Stomach (tissue), 4 donors: ENCODE results near the gene RP9.

ENCODE experiments used
- EP300 ChIP-seq: sonication (generic); formaldehyde crosslinking; IDR thresholded peaks from one replicate; pipeline ENCODE4 v1.6.1; 2017; ENCODE audit warnings: antibody characterized with exemption
- POLR2A ChIP-seq, 4 donors: fragments of 450-650 bp; IDR thresholded peaks; one replicate each; pipeline ENCODE4 v1.6.1; 2016; ENCODE audit warnings: antibody characterized with exemption in 4 of 4, control low read depth in 2 of 4, mild to moderate bottlenecking in 1 of 4, moderate library complexity in 1 of 4
- POLR2AphosphoS5 ChIP-seq, 3 donors: sonication (generic); formaldehyde crosslinking; IDR thresholded peaks; one replicate each; pipeline ENCODE4 v1.6.1; 2016; ENCODE audit warnings: antibody characterized with exemption in 3 of 3
- TF ChIP-seq, protein P1 (sequence below), 7 experiments: fragments of 450-650 bp in 4 of 7; fragments of 200-600 bp in 3 of 7; sonication (generic) in 3 of 7; IDR thresholded peaks; one replicate each; pipeline ENCODE4 v1.5.1; 2016 to 2019; ENCODE audit warnings: antibody characterized with exemption in 7 of 7, control low read depth in 2 of 7, mild to moderate bottlenecking in 1 of 7

DNA sequence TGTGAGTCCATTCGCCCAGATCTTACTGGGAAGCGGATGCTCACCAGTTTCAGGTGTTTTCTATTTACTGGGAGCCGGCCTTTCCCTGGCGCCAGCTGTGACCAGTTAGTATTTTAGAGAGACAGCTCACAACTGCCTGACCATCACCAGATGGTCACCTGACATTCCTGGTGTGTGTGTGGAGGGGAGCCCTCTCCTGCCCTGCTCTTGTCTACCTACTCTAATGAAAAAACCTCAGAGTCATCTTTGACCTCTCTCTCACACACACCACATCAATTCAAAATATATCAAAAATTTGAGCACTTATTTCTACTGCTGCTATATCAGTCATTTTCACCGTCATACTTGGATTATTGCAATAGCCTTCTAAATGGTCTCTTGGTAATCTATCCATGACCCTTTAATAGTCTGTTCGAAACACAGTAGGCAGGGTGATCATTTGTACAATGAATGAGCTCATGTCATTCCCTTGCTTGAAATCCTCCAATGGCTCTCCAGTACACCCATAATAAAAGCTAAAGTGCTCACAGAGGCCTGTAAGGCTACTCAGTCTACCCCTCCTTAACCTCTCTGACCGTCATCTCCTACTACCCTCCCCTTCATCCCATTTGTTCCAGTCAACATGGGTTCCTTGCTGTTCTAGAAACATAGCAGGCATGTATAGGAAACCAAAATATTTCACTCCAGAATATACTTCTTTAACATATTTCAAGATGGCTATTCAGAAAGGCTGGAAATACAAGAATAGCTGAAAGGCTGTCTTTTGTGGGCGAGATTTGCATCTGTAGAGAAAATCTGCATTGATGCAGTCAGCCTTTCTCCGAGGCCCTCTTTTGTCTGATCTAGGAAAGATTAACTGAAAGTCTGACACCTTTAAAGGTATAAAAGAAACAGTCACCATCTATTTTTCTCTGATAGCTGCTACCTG lies 29.2 kb downstream of the RP9 start:
- TF ChIP-seq, protein P1, sequence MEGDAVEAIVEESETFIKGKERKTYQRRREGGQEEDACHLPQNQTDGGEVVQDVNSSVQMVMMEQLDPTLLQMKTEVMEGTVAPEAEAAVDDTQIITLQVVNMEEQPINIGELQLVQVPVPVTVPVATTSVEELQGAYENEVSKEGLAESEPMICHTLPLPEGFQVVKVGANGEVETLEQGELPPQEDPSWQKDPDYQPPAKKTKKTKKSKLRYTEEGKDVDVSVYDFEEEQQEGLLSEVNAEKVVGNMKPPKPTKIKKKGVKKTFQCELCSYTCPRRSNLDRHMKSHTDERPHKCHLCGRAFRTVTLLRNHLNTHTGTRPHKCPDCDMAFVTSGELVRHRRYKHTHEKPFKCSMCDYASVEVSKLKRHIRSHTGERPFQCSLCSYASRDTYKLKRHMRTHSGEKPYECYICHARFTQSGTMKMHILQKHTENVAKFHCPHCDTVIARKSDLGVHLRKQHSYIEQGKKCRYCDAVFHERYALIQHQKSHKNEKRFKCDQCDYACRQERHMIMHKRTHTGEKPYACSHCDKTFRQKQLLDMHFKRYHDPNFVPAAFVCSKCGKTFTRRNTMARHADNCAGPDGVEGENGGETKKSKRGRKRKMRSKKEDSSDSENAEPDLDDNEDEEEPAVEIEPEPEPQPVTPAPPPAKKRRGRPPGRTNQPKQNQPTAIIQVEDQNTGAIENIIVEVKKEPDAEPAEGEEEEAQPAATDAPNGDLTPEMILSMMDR (IDR thresholded peaks at IDR 0.05), result no peak
- no peak for TF ChIP-seq POLR2A (IDR thresholded peaks at IDR 0.05)
- no peak for TF ChIP-seq POLR2AphosphoS5 (IDR thresholded peaks at IDR 0.05)
- TF ChIP-seq EP300, result no peak
